GM15510 (cell line): Measurements from ENCODE around the gene SATB2.

ENCODE experiments used
- POLR2A ChIP-seq: IDR thresholded peaks from 3 replicates; pipeline ENCODE4 v1.6.1; 2011; ENCODE audit warnings: borderline replicate concordance; ENCODE audit not compliant: insufficient read length; ENCODE audit errors: extremely low read depth

The SATB2 gene

DNA sequence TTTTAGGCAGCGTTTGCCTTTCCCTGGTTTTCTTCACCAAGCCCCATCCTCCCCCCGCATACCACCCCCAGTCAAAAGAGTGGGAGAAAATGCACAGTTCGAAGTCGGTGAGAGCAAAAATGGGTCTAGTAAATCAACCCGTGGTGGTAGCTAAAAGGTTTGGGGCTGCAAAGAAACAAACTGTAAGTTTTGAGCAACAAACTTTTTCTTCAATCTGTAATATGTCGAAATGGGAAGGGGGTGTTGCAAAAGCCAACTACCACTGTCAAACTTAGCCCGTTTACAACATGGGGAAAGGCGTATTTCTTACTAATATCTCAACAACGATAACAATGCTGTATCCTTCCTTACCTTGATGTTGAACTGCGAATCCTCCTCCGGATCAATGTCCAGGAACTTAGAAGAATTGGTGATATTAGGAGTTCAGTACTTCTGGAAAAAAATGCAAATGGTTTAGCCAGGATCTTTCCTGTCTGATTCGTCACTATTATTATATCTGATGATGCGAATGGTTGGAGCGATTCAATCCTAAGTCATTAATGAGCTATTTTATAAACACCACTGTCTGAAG, 2.4 kb upstream of the SATB2 start:
- TF ChIP-seq POLR2A: no peak

DNA sequence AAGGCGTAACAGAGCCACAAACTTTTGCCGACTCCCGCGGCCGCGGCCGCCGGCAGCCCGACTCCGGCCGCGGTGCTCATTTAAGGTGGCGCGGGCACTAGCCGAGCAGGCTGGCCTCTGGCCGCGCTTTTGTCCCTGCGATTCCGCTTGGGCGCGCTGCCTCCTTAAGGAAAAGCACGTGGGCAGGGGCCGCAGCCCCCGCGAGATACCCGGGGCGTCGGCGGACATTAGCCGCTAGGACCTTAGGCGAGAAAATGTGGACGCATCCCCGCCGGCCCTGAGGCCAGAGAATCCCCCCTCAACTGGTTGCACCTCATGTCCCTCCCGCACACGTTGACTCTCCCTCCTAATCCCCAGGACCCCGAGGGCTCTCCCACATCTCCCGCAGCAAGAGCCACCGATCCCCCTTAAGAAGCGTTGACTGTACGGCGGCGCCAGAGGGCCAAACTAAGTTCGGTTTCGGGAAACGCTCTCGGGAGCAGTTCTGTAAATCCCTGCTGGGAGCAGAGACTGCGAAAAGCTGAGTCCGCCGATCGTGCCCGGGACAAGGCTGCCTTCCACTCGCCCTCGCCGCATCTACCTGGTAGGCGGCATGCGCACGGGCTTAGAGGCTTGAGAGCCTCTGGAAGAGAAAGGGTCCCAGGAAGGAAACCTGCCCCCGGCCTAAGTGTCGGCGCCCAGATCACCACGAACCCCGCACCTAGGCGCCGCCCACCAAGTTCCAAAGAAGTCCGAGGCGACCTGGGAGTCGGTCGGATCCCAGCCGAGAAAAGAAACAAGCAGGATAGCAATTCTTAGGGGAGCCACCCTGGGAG, 1.8 kb upstream of the SATB2 start:
- no peak for TF ChIP-seq POLR2A

DNA sequence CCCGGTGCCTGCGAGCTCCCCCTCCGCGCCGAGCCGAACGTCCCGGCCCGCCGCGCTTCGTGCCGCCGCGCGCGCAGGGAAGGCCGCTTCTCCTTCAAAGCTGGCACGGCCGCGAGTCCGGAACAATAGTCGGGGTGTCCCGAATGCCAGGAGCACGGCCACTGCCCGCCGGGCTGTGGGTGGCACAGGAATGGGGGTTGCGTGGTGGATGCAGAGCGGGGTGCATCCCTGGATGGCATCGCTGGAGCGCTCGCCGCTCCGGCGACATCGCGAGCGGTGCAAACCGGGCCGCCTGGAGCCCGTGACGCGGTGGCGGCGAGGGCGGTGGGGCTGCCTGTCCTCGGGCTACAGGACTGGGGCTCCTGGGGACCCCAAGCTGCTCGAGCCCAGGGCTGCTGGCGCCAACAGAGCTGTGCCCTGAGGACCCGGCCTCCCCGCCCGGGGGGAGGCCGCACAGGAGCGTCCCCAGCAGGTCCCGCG, 1.1 kb upstream of the SATB2 start:
- no peak for TF ChIP-seq POLR2A

DNA sequence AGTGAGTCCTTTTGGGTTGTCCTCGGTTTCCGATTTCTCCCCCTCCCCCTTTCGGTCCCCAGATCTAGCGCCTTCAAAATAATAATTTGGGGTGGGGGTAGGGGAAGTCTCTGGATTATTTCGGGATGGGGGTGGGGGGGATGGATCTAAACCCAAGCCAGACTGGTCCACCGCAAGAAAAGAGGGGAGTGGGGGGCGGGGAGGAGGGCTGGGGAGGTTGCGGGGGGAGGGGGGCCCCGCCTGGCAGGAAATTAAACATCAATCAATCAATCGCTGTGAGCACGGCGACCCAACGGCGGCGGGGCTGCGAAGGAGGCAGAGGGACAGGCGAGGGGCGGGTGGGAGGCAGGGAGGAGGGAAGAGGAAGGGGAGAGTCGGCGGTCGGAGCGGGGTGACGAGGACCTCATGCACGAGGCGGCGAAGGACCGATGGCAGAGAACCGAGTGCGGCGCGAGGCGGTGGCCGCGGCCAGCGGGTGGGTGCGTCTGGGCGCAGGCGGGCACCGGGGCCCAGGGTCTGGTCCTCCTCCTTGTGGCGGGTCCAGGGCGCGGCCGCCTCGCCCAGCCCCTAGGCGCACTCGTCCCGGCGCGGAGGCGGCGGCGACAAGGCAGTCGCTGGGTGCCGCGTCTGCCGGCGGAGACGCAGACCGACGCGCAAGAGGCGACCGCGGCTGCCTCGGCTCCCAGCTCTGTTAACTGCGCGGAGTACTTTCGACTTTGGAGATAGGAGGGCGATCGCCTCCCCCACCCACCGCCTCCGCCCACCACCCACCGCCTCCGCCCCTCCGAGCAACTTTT, 468 bp upstream of the SATB2 start:
- no peak for TF ChIP-seq POLR2A

DNA sequence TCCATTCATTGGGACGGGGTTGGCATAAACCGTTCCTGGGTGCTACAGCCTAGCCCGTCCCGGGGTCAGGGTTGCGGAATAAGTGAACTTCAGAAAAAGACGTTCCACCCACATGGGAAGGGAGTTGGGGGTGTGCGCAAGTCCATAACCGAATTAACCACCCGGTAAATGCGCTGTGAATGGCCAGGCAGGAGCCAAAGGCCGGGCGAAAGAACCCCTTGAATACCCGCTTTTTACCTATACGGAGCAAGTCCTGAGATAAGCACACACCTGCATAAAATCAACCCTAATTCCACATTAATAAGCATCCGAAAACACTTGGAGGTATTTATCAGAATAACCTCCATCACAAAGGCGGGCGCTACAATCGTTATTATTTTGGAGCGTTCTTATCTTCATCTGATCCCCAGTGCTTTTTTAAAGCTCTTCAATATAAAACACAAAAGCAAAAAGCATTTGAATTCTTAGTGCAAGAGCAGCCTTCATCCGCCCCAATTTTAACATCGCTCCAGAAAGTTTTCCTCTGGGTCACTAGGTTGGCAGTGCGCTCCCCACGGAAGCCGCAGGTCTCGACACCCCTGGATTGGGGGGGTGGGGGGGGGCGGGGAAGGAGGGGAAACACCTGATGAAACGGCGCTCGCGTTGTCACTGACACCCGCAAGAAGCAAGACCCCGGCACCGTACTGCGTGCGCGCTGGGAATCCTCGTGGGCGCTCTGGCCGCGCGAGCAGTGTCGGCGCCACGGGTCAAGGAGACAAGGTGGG, 1.2 kb downstream of the SATB2 start:
- no peak for TF ChIP-seq POLR2A

DNA sequence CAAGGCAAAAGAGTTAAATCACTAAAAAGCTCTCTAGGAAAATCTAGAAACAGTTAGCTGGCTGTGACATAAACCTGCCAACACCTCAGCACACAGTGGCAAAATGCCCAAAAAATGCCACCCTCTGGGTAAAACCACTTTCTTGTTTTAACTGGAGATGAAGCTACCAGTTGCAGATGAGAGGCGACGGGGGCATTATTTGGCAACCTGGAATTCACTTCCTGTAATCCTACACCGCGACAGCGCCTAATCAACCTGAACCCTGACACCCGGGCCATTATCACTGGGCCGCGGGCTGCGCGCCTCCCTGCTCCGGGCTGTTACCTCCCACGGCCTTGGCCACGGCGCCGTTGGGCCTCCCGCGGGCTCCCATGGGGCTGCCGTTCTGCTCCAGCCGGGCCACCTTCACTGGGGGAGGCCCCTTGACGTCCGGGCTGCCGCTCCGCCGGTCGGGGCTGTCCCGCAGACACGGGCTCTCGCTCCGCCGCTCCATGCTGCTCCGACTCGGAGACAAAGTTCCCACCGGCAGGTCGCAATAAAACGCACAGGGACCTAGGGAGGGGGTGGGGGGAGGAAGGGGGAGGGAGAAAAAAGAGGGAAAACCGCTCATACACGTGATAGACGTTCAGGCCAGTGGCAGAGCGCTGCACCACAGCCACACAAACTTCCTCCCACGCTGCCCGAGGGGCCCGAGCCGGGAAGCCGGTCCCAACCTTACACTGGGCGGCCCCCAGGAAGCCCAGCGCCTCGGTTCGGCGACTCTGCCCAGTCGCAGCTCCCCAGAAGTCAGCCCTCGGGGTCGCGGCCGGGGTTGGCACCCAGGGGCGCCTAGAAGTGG, 2.0 kb downstream of the SATB2 start:
- TF ChIP-seq POLR2A: no peak

DNA sequence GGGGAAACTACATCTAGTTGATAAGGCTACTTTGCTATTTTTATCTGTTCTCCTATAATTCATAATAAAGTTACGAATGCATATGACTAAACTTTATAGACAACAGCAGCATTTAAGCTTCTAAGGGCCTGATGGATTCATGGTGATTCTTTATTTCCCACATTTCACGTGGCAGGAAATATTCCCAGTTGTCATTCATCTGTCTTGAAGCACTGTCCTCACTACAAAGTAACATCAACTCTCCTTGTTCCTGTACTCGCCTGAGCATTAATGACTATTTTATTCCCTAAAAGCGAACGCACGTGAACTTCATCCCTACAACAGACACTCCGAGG, 2.6 kb downstream of the SATB2 start:
- no peak for TF ChIP-seq POLR2A

DNA sequence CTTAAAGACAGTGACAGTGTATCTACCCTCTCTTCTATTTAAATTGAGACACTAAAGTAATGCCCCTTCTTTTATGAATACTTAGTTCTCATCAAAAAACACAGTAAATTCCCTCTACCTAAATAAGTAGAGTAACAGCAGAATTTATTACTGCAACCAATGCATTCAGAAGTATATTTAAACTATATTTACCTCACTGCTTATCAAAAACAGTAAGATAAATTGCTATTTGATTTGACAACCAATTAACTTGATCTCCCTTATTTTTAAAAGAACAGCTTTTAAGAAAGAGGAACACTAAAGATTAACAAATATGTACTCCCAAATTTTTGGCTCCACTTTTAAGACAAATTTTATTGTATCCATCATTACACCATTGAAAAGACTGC, 4.8 kb downstream of the SATB2 start:
- no peak for TF ChIP-seq POLR2A

DNA sequence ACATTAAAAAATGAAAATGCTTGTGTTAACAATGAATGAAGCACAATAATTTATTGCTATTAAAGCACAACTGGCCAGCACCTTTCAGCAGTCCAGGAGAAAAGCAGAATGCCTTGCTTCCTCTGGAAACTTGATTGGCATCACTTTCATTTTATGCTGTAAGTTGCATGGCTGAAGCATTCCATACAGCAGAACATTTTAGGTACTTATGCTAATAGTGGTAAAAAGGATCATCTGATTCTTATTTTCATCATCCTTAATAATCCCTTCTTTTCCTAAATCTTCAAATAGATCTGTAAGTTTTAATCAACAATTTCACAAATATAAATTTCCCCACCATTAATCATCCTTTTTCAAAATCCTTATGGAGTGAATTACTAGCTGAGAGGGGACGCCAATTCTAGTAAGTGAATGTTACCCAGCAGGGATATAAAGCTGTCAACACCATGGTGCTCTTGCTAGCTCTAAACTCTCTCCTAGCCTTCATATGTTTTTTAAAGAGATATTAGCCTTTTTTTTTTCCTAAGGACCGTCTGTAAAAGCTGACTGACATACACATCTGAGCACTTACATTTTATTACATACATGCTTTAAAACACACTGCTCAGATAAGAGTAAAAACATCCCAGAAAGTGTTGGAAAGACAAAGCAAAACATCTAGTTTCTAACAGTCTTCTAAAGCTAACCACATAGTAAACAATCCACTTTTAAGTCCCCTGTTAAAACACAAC, 5.3 kb downstream of the SATB2 start:
- no peak for TF ChIP-seq POLR2A

DNA sequence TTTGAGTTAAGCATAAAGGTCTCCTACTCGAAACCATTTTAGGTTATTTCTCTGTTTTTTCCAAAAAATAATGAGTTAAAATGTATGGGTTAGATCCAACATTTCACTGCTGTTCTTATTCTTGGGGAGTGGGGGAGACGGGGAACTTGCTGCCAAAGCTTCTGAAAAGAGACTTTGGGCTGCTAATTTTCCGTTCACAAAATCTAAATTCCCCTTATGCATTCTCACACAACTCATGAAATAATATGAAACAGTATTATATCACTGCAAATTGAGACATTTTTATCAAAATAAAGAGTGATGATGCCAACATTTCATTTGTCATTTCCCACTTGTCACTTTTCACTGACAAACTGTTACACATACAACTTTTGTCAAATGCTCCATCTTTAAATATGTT, 7.8 kb downstream of the SATB2 start:
- TF ChIP-seq POLR2A: no peak

DNA sequence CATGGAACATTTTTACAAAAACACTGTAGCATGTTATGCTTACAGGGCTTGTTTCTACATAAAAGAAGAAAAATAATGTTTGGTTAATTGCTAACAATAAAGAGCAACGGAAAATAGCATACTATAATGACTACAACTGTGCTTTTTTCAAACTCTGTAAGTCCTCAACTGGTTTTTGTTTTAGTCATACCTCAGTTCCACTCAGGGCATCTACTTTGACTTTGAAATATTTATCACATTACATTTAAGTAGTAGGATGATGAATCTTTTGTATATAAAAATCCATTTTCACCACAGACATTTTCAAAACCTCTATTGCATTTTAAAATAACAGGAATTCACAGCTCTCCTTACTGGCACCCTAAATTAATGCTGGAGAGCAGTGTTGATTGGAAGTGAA, 8.3 kb downstream of the SATB2 start:
- no peak for TF ChIP-seq POLR2A

DNA sequence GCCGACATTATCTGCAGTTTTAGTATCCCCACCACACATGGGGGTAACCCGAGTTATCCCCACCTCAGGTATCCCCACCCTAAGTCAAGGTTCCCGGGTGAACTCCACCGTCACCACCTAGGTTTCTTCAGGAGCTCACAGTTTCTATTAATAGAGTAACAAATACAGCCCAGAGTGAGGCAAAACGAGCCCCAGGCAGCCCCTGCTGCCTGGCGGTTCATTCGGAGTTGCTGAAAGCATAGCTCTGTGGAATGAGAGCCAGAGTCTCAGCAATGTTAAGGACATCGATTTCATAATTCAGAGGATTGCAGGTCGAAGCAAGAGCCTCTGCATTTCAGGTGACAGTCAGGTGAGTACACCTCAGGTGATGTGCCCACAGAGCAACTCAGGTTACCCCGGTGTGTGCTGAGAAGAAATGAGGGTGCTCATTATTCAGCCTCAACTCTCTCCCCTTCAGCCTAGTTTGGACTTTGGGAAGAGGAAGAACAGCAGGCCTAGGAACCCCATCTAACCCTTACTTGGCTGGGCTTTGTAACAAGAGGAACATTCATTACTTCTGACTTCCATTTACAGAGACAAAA, 10.7 kb downstream of the SATB2 start:
- TF ChIP-seq POLR2A: no peak

DNA sequence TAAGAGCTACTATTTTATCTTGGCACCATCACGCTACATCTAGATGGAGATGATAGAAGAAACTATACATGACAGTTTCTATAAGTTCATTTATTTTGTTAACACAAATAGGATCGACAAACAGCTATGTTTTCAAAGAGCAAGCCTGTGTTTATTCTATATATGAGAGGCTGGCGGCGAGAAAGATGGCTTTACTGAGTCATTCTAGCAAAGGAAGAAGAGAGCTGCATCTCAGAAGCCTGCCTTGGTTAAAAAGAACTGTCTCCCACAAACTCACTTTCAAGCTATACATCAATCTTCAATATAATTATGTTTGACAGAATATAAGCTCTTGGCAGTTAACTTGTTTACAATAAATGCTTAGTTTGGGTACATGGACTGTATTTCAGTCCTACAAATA, 13.0 kb downstream of the SATB2 start:
- no peak for TF ChIP-seq POLR2A
